ENCODE measurements around the gene MTM1.
A peak's percentile ranks its signal among the peaks of the same experiment; 100 is the strongest.

Gene MTM1

DNA sequence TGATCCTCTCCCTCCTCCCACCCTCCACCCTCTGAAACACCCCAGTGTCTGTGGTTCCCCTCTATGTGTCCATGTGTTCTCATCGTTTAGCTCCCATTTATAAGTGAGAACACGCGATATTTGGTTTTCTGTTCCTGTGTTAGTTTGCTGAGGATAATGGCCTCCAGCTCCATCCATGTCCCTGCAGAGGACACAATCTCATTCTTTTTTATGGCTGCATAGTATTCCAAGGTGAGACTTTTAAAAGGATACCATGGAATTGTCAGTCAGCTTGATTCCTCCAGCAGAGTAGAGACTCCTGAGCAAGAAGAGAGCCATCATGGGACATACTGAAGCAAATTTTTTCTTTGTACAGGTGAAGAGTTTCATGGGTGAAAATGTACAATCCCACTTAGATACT, 38.8 kb upstream of the MTM1 start:
- CTCF ChIA-PET: no interaction called here
- no peak overlapping the region for H3K4me3 ChIP-seq (ENCODE audit: low read depth, low read length)
- POLR2A ChIA-PET: no interaction called here
- no peak overlapping the region for H3K27ac ChIP-seq (ENCODE audit: extremely low read depth, low read depth, low read length)
- H3K36me3 ChIP-seq (ENCODE audit: control insufficient read depth in 2 of 2, insufficient read depth in 1 of 2, low read length in 2 of 2): no peaks in the 10 kb centered on the region
- TF ChIP-seq, protein P1, sequence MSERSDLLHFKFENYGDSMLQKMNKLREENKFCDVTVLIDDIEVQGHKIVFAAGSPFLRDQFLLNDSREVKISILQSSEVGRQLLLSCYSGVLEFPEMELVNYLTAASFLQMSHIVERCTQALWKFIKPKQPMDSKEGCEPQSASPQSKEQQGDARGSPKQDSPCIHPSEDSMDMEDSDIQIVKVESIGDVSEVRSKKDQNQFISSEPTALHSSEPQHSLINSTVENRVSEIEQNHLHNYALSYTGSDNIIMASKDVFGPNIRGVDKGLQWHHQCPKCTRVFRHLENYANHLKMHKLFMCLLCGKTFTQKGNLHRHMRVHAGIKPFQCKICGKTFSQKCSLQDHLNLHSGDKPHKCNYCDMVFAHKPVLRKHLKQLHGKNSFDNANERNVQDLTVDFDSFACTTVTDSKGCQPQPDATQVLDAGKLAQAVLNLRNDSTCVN (tag by site-specific recombination; optimal IDR thresholded peaks at IDR 0.05): no peak
- TF ChIP-seq ZNF174 (tag by site-specific recombination; IDR thresholded peaks at IDR 0.05) (no peak), ZNF146 (tag by site-specific recombination; IDR thresholded peaks at IDR 0.05) (peak; percentile 72; the same call in 1 of the 2 replicates)
- TF ChIP-seq, protein P2, sequence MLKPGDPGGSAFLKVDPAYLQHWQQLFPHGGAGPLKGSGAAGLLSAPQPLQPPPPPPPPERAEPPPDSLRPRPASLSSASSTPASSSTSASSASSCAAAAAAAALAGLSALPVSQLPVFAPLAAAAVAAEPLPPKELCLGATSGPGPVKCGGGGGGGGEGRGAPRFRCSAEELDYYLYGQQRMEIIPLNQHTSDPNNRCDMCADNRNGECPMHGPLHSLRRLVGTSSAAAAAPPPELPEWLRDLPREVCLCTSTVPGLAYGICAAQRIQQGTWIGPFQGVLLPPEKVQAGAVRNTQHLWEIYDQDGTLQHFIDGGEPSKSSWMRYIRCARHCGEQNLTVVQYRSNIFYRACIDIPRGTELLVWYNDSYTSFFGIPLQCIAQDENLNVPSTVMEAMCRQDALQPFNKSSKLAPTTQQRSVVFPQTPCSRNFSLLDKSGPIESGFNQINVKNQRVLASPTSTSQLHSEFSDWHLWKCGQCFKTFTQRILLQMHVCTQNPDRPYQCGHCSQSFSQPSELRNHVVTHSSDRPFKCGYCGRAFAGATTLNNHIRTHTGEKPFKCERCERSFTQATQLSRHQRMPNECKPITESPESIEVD (tag by site-specific recombination; IDR thresholded peaks at IDR 0.05): no peak
- no peaks in the 10 kb centered on the region for H3K4me1 ChIP-seq (ENCODE audit: control insufficient read depth, insufficient read depth, low read length)
- no peaks in the 10 kb centered on the region for H3K9me3 ChIP-seq (ENCODE audit: control insufficient read depth, insufficient read depth, low read depth, low read length)

DNA sequence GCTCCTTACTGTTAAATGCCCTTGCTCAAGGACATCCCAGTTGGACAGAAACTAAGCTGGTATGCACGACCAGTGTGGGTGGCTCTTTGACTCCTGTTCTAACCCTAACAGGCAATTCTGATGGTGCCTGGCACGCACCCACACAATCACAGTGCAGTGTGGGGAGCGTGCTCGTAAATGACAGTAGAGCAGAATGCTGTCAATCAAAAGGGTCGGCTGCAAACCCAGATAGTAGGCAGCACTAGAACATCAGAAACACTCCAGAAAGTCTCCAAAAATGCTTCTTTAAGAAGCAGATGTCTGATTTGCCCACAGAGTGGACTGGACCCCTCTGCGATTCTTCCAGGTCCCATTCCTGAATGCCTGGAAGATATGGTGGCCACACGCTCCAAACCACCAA, 37.6 kb upstream of the MTM1 start:
- Histone ChIP-seq H3K9me3 (ENCODE audit: control insufficient read depth, insufficient read depth, low read depth, low read length) (no peaks in the 10 kb centered on the region), H3K4me3 (ENCODE audit: low read depth, low read length) (no peak overlapping the region), H3K4me1 (ENCODE audit: control insufficient read depth, insufficient read depth, low read length) (no peaks in the 10 kb centered on the region), H3K27ac (ENCODE audit: extremely low read depth, low read depth, low read length) (no peak overlapping the region), H3K36me3 (ENCODE audit: control insufficient read depth in 2 of 2, insufficient read depth in 1 of 2, low read length in 2 of 2) (no peaks in the 10 kb centered on the region)
- ChIA-PET POLR2A (no interaction called here), CTCF (interaction anchor here (1.3 kb wide), 1 partner anchor 56 kb away, joined by 3 read pairs; no protein-coding TSS in a partner anchor)
- TF ChIP-seq ZIC2 (tag by site-specific recombination; IDR thresholded peaks at IDR 0.05): peak; percentile 18; the same call in 1 of the 2 replicates
- TF ChIP-seq, protein P3, sequence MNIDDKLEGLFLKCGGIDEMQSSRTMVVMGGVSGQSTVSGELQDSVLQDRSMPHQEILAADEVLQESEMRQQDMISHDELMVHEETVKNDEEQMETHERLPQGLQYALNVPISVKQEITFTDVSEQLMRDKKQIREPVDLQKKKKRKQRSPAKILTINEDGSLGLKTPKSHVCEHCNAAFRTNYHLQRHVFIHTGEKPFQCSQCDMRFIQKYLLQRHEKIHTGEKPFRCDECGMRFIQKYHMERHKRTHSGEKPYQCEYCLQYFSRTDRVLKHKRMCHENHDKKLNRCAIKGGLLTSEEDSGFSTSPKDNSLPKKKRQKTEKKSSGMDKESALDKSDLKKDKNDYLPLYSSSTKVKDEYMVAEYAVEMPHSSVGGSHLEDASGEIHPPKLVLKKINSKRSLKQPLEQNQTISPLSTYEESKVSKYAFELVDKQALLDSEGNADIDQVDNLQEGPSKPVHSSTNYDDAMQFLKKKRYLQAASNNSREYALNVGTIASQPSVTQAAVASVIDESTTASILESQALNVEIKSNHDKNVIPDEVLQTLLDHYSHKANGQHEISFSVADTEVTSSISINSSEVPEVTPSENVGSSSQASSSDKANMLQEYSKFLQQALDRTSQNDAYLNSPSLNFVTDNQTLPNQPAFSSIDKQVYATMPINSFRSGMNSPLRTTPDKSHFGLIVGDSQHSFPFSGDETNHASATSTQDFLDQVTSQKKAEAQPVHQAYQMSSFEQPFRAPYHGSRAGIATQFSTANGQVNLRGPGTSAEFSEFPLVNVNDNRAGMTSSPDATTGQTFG (tag by site-specific recombination; IDR thresholded peaks at IDR 0.05; ENCODE audit: borderline replicate concordance): no peak

DNA sequence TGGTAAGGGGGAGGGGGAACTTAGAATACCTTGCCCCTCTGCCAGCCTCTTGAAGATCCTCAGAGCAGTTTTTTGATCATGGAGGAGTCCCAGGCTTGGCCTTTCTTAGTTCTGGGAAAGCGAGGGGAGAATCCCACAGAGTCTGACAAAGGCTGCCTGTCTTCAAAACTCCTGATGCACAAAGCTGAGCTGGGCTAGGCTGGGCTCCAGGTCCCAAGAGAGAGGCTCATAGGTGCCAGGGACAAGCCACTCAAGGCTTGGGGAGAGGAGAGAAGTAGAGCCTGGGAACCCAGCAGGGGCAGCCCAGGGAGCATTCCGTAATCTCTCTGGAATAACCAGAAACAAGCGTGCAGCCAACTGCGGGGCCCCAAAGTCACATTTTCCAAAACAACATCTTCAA, 37.0 kb upstream of the MTM1 start:
- ChIA-PET CTCF (interaction anchor here (1.3 kb wide), 1 partner anchor 56 kb away, joined by 3 read pairs; no protein-coding TSS in a partner anchor), POLR2A (no interaction called here)
- H3K36me3 ChIP-seq (ENCODE audit: control insufficient read depth in 2 of 2, insufficient read depth in 1 of 2, low read length in 2 of 2): no peaks in the 10 kb centered on the region

DNA sequence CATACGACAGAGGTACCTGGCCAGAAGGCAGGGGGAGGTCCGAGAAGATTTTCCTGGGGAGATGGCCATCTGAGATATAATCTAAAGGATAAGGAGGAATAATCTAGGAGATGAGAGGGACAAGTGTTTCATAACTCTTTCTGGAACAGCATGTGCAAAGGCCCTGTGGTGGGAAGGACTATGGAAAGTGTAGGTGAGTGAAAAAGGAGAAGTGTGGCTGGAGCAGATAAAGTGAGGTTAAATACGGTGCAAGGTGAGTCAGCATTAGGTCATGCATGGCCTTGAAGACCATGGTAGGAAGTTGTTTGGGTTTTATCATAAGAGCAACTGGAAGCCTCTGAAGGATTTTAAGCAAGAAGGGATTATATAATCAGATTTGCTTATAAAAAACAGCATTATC, 34.6 kb upstream of the MTM1 start:
- no peaks in the 10 kb centered on the region for H3K4me1 ChIP-seq (ENCODE audit: control insufficient read depth, insufficient read depth, low read length)
- no peak overlapping the region for H3K4me3 ChIP-seq (ENCODE audit: low read depth, low read length)
- no peak for TF ChIP-seq KLF16 (tag by site-specific recombination; IDR thresholded peaks at IDR 0.05)
- no peak for TF ChIP-seq IKZF3 (tag by site-specific recombination; IDR thresholded peaks at IDR 0.05)
- TF ChIP-seq, protein P4, sequence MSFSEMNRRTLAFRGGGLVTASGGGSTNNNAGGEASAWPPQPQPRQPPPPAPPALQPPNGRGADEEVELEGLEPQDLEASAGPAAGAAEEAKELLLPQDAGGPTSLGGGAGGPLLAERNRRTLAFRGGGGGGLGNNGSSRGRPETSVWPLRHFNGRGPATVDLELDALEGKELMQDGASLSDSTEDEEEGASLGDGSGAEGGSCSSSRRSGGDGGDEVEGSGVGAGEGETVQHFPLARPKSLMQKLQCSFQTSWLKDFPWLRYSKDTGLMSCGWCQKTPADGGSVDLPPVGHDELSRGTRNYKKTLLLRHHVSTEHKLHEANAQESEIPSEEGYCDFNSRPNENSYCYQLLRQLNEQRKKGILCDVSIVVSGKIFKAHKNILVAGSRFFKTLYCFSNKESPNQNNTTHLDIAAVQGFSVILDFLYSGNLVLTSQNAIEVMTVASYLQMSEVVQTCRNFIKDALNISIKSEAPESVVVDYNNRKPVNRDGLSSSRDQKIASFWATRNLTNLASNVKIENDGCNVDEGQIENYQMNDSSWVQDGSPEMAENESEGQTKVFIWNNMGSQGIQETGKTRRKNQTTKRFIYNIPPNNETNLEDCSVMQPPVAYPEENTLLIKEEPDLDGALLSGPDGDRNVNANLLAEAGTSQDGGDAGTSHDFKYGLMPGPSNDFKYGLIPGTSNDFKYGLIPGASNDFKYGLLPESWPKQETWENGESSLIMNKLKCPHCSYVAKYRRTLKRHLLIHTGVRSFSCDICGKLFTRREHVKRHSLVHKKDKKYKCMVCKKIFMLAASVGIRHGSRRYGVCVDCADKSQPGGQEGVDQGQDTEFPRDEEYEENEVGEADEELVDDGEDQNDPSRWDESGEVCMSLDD (tag by site-specific recombination; IDR thresholded peaks at IDR 0.05): no peak
- TF ChIP-seq ZNF623 (tag by site-specific recombination; IDR thresholded peaks at IDR 0.05): peak; percentile 93
- H3K9me3 ChIP-seq (ENCODE audit: control insufficient read depth, insufficient read depth, low read depth, low read length): no peaks in the 10 kb centered on the region
- no peaks in the 10 kb centered on the region for H3K36me3 ChIP-seq (ENCODE audit: control insufficient read depth in 2 of 2, insufficient read depth in 1 of 2, low read length in 2 of 2)
- POLR2A ChIA-PET: no interaction called here
- no peak overlapping the region for H3K27ac ChIP-seq (ENCODE audit: extremely low read depth, low read depth, low read length)
- CTCF ChIA-PET: no interaction called here

More for the DNA sequence above, 37.0 kb upstream of the MTM1 start:
- Histone ChIP-seq H3K4me1 (ENCODE audit: control insufficient read depth, insufficient read depth, low read length) (no peaks in the 10 kb centered on the region), H3K9me3 (ENCODE audit: control insufficient read depth, insufficient read depth, low read depth, low read length) (no peaks in the 10 kb centered on the region), H3K4me3 (ENCODE audit: low read depth, low read length) (no peak overlapping the region), H3K27ac (ENCODE audit: extremely low read depth, low read depth, low read length) (no peak overlapping the region)
- TF ChIP-seq ZNF544 (tag by site-specific recombination; IDR thresholded peaks at IDR 0.05) (no peak), ZNF114 (tag by site-specific recombination; IDR thresholded peaks at IDR 0.05) (no peak), MZF1 (tag by site-specific recombination; IDR thresholded peaks at IDR 0.05; ENCODE audit: borderline replicate concordance) (no peak), GLIS2 (tag by site-specific recombination; IDR thresholded peaks at IDR 0.05) (no peak), ZSCAN30 (tag by site-specific recombination; IDR thresholded peaks at IDR 0.05) (no peak), BCL11B (tag by site-specific recombination; IDR thresholded peaks at IDR 0.05; ENCODE audit: low read depth) (no peak), SETDB1 (IDR thresholded peaks at IDR 0.05; ENCODE audit: insufficient read length, low read length) (no peak), HOXA7 (CRISPR knock-in tag; IDR thresholded peaks at IDR 0.05; ENCODE audit: borderline replicate concordance) (no peak), ZNF175 (tag by site-specific recombination; IDR thresholded peaks at IDR 0.05) (no peak), ZNF433 (tag by site-specific recombination; IDR thresholded peaks at IDR 0.05; ENCODE audit: low read depth) (no peak), ZNF510 (tag by site-specific recombination; IDR thresholded peaks at IDR 0.05; ENCODE audit: insufficient replicate concordance) (no peak), ZBTB17 (tag by site-specific recombination; IDR thresholded peaks at IDR 0.05) (no peak), ZNF394 (tag by site-specific recombination; IDR thresholded peaks at IDR 0.05; ENCODE audit: borderline replicate concordance) (no peak)
